HG03575 (cell line): ENCODE results near the gene PLA2G2D.
"Not testable (repeated sequence)": the region's sequence is repeated elsewhere in the genome, so short reads cannot be mapped to it uniquely, and the experiment has no call there.

Experiments used
- ATAC-seq: cut with Tn5 transposase; IDR thresholded peaks from one replicate; pipeline ENCODE4 v1.9.1; 2021; ENCODE audit not compliant: unreplicated experiment, insufficient number of reproducible peaks, low FRiP score; ENCODE audit errors: extremely low read depth

PLA2G2D gene

GRCh38 chr1:20143734-20144565 is 24.6 kb upstream of the PLA2G2D start:
- ATAC-seq, result no peak

- no peak for ATAC-seq
These were observed 24.0 kb upstream of the PLA2G2D start for GRCh38 chr1:20143318-20143717.

- no peak for ATAC-seq
These were observed 22.8 kb upstream of the PLA2G2D start for GRCh38 chr1:20142001-20142710.

GRCh38 chr1:20141466-20141865 is 22.1 kb upstream of the PLA2G2D start:
- no peak for ATAC-seq

GRCh38 chr1:20141001-20141400 is 21.7 kb upstream of the PLA2G2D start:
- ATAC-seq, result no peak

GRCh38 chr1:20139776-20140612 is 20.7 kb upstream of the PLA2G2D start:
- no peak for ATAC-seq

- ATAC-seq, result no peak
These were observed 19.7 kb upstream of the PLA2G2D start, which contains the start of gene PLA2G2F for GRCh38 chr1:20138961-20139550. Gene PLA2G2F, plus strand, starts transcription at chr1:20139323. Its CDS starts 105 bp downstream, at chr1:20139428.

- ATAC-seq, result no peak
These were observed 19.0 kb upstream of the PLA2G2D start for GRCh38 chr1:20138346-20138745.

GRCh38 chr1:20137604-20138003 is 18.3 kb upstream of the PLA2G2D start:
- no peak for ATAC-seq

- no peak for ATAC-seq
These were observed 17.7 kb upstream of the PLA2G2D start for GRCh38 chr1:20137055-20137454.

GRCh38 chr1:20136249-20136648 is 16.9 kb upstream of the PLA2G2D start:
- no peak for ATAC-seq

- ATAC-seq, result no peak
These were observed 15.7 kb upstream of the PLA2G2D start for GRCh38 chr1:20134995-20135394.

- ATAC-seq, result not testable (repeated sequence)
These were observed 11.2 kb upstream of the PLA2G2D start for GRCh38 chr1:20130518-20130917.

GRCh38 chr1:20126806-20127440 is 7.6 kb upstream of the PLA2G2D start:
- ATAC-seq, result no peak

- ATAC-seq, result no peak
These were observed 6.9 kb upstream of the PLA2G2D start for GRCh38 chr1:20126041-20126805.

- no peak for ATAC-seq
These were observed 5.8 kb upstream of the PLA2G2D start for GRCh38 chr1:20125100-20125499.

GRCh38 chr1:20124456-20125057 is 5.2 kb upstream of the PLA2G2D start:
- no peak for ATAC-seq
